Measurements from ENCODE around the gene RHBDD2.
"Not testable (repeated sequence)": the region's sequence is repeated elsewhere in the genome, so short reads cannot be mapped to it uniquely, and the experiment has no call there.

The RHBDD2 gene
- 35.7 to 36.5 reads per million in 2 donors for total RNA-seq

GRCh38 chr7:75878769-75879611 is at the start of gene RHBDD2:
RHBDD2 (plus strand) TSS chr7:75879034; CDS start chr7:75879083, 49 bp downstream.
- DNase-seq, result peak; percentile 89

GRCh38 chr7:75829656-75830055 is 49.2 kb upstream of the RHBDD2 start:
- not testable (repeated sequence) for DNase-seq

GRCh38 chr7:75830978-75831377 is 47.9 kb upstream of the RHBDD2 start:
- no peak for DNase-seq

GRCh38 chr7:75833662-75834061 is 45.2 kb upstream of the RHBDD2 start:
- DNase-seq, result not testable (repeated sequence)

- DNase-seq, result no peak
Observed at GRCh38 chr7:75835688-75836285, 43.0 kb upstream of the RHBDD2 start.

- no peak for DNase-seq
Observed at GRCh38 chr7:75836798-75837197, 42.0 kb upstream of the RHBDD2 start.

DNA sequence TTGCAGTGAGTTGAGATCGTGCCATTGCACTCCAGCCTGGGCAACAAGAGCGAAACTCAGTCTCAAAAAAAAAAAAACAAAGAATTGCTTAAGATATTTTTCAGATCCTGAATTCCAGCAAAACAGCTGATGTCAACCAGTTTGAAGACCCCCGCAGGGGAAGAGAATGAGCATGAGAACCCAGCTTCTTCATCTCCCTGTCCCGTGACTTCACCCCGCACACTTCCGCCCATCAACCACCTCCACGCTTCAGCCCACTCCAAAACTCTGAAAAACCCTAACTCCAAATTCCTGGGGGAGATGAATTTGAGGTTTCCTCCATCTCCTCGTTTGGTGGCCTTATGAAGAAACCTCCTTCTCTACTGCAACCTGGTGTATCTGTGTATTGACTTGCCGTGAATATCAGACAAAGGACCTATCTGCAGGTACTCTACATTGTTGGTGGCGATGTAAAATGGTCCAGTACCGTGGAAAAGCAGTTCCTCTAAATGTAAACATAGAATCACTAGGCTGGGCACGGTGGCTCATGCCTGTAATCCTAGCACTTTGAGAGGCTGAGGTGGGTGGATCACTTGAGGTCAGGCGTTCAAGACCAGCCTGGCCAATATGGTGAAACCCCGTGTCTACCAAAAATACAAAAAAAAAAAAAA is 40.4 kb upstream of the RHBDD2 start:
- DNase-seq, result not testable (repeated sequence)

DNA sequence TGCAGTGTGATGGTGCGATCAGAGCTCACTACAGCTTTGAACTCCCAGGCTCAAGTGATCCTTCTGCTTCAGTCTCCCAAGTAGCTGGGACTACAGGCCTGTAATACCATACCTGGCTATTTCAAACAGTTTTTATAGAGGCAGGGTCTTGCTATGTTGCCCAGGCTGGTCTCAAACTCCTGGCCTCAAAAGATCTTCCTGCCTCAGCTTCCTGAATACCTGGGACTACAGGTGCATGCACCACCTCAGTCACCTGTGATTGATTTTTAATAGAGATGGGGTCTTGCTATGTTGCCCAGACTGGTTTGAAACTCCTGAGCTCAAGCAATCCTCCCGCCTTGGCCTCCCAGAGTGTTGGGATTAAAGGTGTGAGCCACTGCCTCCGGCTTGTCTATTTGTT is 38.8 kb upstream of the RHBDD2 start:
- DNase-seq, result no peak

GRCh38 chr7:75842836-75843446 is 35.9 kb upstream of the RHBDD2 start:
- no peak for DNase-seq

DNA sequence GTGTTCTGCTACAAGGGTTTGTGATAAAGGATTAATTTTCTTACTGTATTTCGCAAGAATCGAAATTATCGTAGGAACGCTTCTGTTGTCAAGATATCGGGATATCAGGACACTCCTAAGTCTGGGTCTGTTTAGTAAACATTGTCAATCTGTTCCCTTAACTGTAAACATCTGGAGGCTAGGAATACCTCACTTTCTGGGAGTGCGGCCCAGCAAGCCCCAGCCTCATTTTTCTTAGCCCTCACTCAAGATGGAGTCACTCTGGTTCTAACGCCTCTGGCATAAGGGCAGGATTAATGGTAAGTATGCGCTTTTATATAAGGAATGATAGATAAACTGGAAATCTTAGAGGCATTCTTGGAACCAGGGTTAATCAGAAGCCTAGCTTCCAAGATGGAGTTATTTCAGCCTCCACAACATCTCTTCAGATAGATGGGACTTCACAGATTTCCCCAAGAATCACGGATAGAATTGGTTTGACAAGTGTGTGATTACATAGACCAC is 35.2 kb upstream of the RHBDD2 start:
- no peak for DNase-seq

DNA sequence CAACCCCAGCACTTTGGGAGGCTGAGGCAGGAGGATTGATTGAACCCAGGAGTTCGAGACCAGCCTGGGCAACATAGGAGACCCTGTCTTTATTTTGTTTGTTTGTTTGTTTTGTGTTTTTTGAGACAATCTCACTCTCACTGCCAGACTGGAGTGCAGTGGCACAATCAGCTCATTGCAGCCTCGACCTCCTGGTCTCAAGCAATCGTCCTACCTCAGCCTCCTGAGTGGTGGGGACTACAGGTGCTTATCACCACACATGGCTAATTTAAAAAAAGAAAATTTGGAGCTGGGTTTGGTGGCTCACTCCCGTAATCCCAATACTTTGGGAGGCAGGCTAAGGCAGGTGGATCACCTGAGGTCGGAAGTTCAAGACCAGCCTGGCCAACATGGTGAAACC is 34.7 kb upstream of the RHBDD2 start:
- DNase-seq, result no peak

GRCh38 chr7:75845132-75845531 is 33.7 kb upstream of the RHBDD2 start:
- DNase-seq, result not testable (repeated sequence)

- no peak for DNase-seq
Observed at GRCh38 chr7:75847707-75848106, 31.1 kb upstream of the RHBDD2 start.

DNA sequence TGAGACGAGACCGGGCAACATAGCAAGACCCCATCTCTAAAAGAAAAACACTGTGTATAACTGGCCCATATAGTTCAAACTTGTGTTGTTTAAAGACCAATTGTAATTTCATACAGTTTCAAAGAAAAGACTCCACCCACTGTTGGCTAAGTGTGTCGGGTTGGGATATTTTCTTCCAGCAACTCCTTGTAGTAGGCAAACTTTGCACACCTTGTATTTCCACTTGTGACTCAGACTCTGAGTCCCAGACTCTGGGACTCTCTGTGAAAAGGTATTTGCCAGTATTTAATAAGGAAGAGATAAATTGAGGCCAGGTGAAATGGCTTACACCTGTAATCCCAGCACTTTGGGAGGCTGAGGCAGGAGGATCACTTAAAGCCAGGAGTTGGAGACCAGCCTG is 29.3 kb upstream of the RHBDD2 start:
- DNase-seq, result no peak

GRCh38 chr7:75850235-75850634 is 28.6 kb upstream of the RHBDD2 start:
- DNase-seq, result no peak

DNA sequence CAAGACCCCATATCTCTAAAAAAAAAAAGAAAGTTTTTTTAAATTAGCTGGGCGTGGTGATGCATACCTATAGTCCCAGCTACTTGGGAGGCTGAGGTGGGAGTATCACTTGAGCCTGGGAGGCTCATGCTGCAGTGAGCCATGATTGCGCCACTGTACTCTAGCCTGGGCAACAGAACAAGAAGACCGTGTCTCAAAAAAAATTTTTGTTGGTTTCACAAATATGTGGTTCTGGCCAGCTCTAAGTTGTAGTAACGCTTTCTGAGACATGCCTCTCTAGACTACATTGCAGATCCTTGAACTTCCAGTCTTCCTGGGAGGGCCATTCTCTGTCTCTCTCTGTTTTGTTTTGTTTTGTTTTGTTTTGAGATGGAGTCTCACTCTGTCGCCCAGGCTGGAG is 24.6 kb upstream of the RHBDD2 start:
- no peak for DNase-seq

DNA sequence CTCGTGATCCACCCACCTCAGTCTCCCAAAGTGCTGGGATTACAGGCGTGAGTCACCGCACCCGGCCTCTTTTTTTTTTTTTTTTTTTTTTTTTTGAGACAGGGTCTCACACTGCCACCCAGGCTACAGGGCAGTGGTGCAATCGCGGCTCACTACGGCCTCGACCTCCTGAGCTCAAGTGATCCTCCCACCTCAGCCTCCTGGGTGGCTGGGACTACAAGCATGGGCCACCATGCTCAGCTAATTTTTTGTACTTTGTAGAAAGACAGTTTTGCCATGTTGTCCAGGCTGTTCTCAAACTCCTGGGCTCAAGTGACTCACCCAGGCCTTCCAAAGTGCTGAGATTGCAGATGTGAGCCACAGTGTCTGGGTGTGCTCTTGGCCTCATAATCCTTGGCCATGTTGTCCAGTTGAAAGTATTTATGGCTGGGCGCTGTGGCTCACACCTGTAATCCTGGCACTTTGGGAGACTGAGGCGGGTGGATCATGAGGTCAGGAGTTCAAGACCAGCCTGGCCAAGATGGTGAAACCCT is 24.0 kb upstream of the RHBDD2 start:
- not testable (repeated sequence) for DNase-seq

DNA sequence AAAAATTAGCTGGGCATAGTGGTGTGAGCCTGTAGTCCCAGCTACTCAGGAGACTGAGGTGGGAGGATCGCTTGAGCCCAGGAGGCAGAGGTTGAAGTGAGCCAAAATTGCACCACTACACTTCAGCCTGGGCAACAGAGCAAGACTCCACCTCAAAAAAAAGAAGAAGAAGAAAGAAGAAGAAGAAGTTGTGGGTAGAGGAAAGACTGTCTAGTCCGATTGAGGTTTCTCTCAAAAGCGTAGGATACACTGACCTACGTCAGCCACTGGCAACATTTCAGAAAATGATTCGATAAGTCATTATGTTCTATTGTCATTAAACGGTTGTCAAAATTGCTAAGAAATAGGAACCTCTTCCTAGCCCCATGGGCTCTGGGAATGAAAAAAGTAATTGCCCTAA is 22.3 kb upstream of the RHBDD2 start:
- no peak for DNase-seq

- DNase-seq, result no peak
Observed at GRCh38 chr7:75858410-75858809, 20.4 kb upstream of the RHBDD2 start.

GRCh38 chr7:75861636-75862035 is 17.2 kb upstream of the RHBDD2 start:
- no peak for DNase-seq

DNA sequence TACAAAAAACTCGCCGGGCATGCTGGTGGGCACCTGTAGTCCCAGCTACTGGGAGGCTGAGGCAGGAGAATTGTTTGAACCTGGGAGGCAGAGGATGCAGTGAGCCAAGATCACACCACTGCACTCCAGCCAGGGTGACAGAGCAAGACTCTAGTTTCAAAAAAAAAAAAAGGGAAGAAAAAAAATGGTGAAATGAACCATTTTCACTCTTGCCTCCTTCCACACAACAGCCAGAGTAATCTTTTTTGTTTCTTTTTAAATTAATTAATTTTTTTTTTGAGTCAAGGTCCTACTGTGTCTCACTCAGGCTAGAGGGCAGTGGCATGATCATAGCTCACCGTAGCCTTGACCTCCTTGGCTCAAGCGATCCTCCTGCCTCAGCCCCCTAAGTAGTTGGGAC is 14.6 kb upstream of the RHBDD2 start:
- not testable (repeated sequence) for DNase-seq

- DNase-seq, result no peak
Observed at GRCh38 chr7:75866114-75866488, 12.7 kb upstream of the RHBDD2 start.

All from activated gamma-delta T cell (primary cell).